ENCODE results near the gene BCL6.

BCL6 gene

DNA sequence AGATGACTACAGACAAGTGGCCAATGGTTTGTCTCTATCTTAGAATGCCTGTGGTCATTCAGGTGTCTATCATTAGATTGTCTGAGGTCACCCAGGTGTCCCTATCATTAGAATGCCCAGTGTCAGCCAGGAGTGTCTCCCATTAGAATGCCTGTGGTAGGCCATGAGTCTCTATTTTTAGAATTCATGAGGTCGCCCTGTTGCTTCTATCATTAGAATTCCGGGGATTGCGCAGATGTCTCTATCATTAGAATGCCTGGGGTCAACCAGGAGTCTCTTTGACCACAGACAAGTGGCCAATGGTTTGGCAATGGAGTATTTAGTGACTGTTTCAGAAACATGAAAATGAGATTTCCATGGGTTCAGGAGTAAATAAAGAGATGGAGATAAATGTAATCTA lies 50.5 kb downstream of the BCL6 start:
- H3K27ac ChIP-seq = no peak overlapping the region
- no peak for DNase-seq (ENCODE audit: low spot score)
- TF ChIP-seq, protein P1, sequence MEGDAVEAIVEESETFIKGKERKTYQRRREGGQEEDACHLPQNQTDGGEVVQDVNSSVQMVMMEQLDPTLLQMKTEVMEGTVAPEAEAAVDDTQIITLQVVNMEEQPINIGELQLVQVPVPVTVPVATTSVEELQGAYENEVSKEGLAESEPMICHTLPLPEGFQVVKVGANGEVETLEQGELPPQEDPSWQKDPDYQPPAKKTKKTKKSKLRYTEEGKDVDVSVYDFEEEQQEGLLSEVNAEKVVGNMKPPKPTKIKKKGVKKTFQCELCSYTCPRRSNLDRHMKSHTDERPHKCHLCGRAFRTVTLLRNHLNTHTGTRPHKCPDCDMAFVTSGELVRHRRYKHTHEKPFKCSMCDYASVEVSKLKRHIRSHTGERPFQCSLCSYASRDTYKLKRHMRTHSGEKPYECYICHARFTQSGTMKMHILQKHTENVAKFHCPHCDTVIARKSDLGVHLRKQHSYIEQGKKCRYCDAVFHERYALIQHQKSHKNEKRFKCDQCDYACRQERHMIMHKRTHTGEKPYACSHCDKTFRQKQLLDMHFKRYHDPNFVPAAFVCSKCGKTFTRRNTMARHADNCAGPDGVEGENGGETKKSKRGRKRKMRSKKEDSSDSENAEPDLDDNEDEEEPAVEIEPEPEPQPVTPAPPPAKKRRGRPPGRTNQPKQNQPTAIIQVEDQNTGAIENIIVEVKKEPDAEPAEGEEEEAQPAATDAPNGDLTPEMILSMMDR (conservative IDR thresholded peaks at IDR 0.05; ENCODE audit: low read depth) = no peak
- CTCF ChIA-PET = no interaction called here
- POLR2A ChIA-PET (ENCODE audit: low non-redundant PET) = no interaction called here

GRCh38 chr3:187693431-187693830 lies 51.8 kb downstream of the BCL6 start:
- ChIA-PET POLR2A (ENCODE audit: low non-redundant PET) (no interaction called here), CTCF (interaction anchor here (0.7 kb wide), 1 partner anchor 336 kb away, joined by 3 read pairs; no protein-coding TSS in a partner anchor)
- TF ChIP-seq, protein P1 (conservative IDR thresholded peaks at IDR 0.05; ENCODE audit: low read depth) = no peak

DNA sequence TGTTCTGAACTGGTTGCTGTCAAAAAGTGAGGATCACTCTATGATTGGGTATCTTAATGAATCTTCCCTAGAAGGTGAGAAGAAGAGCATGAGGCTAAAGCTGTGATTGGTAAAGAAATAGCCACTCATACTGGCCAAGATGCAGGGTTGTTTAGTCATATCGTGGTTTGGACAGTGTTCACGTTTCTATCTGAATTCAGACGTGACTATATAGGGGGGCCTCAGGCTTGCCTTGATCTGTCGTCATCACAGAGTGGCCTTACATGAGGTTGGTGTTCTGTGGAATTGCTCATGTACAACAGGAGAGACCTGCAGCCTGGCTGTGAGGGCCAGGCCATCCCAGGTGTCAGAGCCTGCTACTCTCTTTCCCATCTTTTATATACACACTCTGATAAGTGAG lies 55.3 kb downstream of the BCL6 start:
- H3K27ac ChIP-seq = no peak overlapping the region
- TF ChIP-seq, protein P1 (conservative IDR thresholded peaks at IDR 0.05; ENCODE audit: low read depth) = no peak
- ChIA-PET CTCF (interaction anchor here (2.7 kb wide), 1 partner anchor 10 kb away, joined by 10 read pairs; no protein-coding TSS in a partner anchor), POLR2A (ENCODE audit: low non-redundant PET) (no interaction called here)
- DNase-seq (ENCODE audit: low spot score) = no peak

More at GRCh38 chr3:187693431-187693830, 51.8 kb downstream of the BCL6 start:
- DNase-seq (ENCODE audit: low spot score) = no peak
- no peak overlapping the region for H3K27ac ChIP-seq

DNA sequence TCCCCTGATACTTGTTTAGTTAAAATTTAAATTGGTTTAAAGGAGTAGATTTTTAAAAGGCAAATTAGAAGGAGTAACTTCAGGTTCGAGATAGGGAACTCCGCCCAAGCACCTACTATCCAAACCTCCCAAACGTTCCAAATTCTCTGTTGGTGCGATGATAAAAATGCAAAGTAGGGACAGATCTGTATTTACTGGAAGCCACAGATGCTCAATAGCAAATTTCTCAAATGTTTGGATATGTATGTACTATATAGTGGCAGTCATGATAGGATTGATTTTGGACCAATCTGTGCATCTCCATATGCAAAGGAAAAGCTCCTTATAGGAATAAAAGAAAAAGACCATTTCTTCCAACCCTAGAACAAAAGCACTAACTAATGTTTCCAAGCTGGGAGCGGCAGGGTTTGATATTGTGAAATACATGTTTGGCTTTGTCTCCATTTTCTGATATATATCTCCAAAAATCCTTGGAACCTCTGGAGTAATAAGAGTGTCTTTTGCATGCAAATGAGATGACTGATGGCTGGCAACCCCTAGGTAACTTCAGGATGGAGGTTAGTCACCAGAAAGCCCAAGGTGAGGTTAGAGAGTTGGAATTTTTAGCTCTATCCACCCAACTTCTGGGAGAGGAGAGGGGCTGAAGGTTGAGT lies 58.5 kb downstream of the BCL6 start:
- TF ChIP-seq, protein P1 (conservative IDR thresholded peaks at IDR 0.05; ENCODE audit: low read depth) = no peak
- POLR2A ChIA-PET (ENCODE audit: low non-redundant PET) = no interaction called here
- CTCF ChIA-PET = interaction anchor here (0.6 to 1.0 kb wide), 2 partner anchors 466 to 547 kb away, joined by 3 read pairs; partner anchors contain the start of gene RPL39L

DNA sequence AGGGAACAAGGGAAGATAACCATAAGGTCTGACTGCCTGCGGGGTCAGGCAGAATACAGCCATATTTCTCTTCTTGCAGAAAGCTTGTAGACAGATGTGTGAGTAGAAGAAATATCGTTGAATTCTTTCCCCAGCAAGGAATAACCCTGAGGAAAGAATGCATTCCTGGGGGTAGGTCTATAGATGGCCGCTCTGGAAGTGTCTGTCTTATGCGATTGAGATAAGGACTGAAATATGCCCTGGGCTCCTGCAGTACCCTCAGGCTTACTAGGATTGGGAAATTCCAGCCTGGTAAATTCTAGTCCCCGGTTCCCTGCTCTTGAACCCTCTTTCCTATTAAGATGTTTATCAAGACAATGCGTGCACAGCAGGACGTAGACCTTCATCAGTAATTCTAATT lies 59.3 kb downstream of the BCL6 start:
- no peak for DNase-seq (ENCODE audit: low spot score)
- TF ChIP-seq, protein P1 (conservative IDR thresholded peaks at IDR 0.05; ENCODE audit: low read depth) = no peak
- POLR2A ChIA-PET (ENCODE audit: low non-redundant PET) = no interaction called here
- no peak overlapping the region for H3K27ac ChIP-seq
- CTCF ChIA-PET = no interaction called here

More for the DNA sequence above, 58.5 kb downstream of the BCL6 start:
- no peak for DNase-seq (ENCODE audit: low spot score)
- no peak overlapping the region for H3K27ac ChIP-seq

DNA sequence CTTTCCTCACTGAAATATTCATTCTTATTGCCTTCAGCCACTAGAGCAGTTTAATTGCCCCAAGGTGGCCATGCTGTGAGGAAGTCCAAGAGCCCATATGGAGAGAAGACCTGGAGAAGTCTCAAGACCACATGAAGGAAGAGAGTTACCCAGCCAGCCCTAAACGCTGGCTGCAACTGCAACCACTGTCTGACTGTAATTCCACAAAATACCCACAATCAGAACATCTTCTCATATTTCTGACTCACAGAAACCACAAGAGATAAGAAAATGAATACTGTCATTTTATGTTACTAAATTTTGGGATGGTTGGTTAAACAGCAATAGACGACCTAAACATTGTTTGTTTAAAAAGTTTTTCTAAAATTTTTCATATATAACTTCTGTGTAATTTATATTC lies 60.4 kb downstream of the BCL6 start:
- TF ChIP-seq, protein P1 (conservative IDR thresholded peaks at IDR 0.05; ENCODE audit: low read depth) = no peak
- H3K27ac ChIP-seq = no peak overlapping the region
- ChIA-PET POLR2A (ENCODE audit: low non-redundant PET) (no interaction called here), CTCF (no interaction called here)
- DNase-seq (ENCODE audit: low spot score) = no peak
